ENCODE measurements around the gene ZNF784.

Gene ZNF784

GRCh38 chr19:55672418-55672817 is 48.1 kb upstream of the ZNF784 start:
- Histone ChIP-seq H3K4me1 (ENCODE audit: control insufficient read depth, low read length) (peaks cover 47% of the 10 kb centered on the region), H3K27ac (ENCODE audit: low read depth, low read length) (peak overlapping the region; percentile 6; the same call in 1 of the 2 replicates), H3K27me3 (ENCODE audit: control insufficient read depth, low read length) (no peaks in the 10 kb centered on the region), H3K9me3 (ENCODE audit: control insufficient read depth, insufficient read depth, low read length) (no peaks in the 10 kb centered on the region), H4K20me1 (ENCODE audit: control insufficient read depth, insufficient read depth, low read depth, low read length) (peaks cover 12% of the 10 kb centered on the region), H3K4me3 (ENCODE audit: low read length) (no peak overlapping the region), H3F3A (ENCODE audit: control insufficient read depth, insufficient read depth) (peaks cover 41% of the 10 kb centered on the region), H3K4me2 (ENCODE audit: low read length) (no peak overlapping the region), H3K9me2 (replicated peaks; ENCODE audit: control insufficient read depth, low read length) (no peaks in the 10 kb centered on the region), H3K36me3 (ENCODE audit: control insufficient read depth, low read length) (peaks cover 85% of the 10 kb centered on the region), H3K79me2 (ENCODE audit: control insufficient read depth, low read length) (peaks cover 93% of the 10 kb centered on the region)
- TF ChIP-seq EZH2phosphoT487 (IDR thresholded peaks at IDR 0.05; ENCODE audit: borderline replicate concordance, low read length) = no peak
- TF ChIP-seq, protein P1, sequence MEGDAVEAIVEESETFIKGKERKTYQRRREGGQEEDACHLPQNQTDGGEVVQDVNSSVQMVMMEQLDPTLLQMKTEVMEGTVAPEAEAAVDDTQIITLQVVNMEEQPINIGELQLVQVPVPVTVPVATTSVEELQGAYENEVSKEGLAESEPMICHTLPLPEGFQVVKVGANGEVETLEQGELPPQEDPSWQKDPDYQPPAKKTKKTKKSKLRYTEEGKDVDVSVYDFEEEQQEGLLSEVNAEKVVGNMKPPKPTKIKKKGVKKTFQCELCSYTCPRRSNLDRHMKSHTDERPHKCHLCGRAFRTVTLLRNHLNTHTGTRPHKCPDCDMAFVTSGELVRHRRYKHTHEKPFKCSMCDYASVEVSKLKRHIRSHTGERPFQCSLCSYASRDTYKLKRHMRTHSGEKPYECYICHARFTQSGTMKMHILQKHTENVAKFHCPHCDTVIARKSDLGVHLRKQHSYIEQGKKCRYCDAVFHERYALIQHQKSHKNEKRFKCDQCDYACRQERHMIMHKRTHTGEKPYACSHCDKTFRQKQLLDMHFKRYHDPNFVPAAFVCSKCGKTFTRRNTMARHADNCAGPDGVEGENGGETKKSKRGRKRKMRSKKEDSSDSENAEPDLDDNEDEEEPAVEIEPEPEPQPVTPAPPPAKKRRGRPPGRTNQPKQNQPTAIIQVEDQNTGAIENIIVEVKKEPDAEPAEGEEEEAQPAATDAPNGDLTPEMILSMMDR (IDR thresholded peaks at IDR 0.05; ENCODE audit: low read depth, low read length, poor library complexity, severe bottlenecking) = no peak

GRCh38 chr19:55671054-55671378 is 46.6 kb upstream of the ZNF784 start:
- Histone ChIP-seq H3K9me2 (replicated peaks; ENCODE audit: control insufficient read depth, low read length) (no peaks in the 10 kb centered on the region), H3K4me3 (ENCODE audit: low read length) (no peak overlapping the region), H3F3A (ENCODE audit: control insufficient read depth, insufficient read depth) (peaks cover 31% of the 10 kb centered on the region), H4K20me1 (ENCODE audit: control insufficient read depth, insufficient read depth, low read depth, low read length) (peaks cover 26% of the 10 kb centered on the region), H3K79me2 (ENCODE audit: control insufficient read depth, low read length) (peaks cover 93% of the 10 kb centered on the region), H3K4me1 (ENCODE audit: control insufficient read depth, low read length) (peaks cover 35% of the 10 kb centered on the region), H3K36me3 (ENCODE audit: control insufficient read depth, low read length) (peaks cover 85% of the 10 kb centered on the region), H3K9me3 (ENCODE audit: control insufficient read depth, insufficient read depth, low read length) (no peaks in the 10 kb centered on the region), H3K4me2 (ENCODE audit: low read length) (no peak overlapping the region), H3K27ac (ENCODE audit: low read depth, low read length) (no peak overlapping the region), H3K27me3 (ENCODE audit: control insufficient read depth, low read length) (no peaks in the 10 kb centered on the region)
- TF ChIP-seq EZH2phosphoT487 (IDR thresholded peaks at IDR 0.05; ENCODE audit: borderline replicate concordance, low read length) = no peak
- TF ChIP-seq, protein P1 (IDR thresholded peaks at IDR 0.05; ENCODE audit: low read depth, low read length, poor library complexity, severe bottlenecking) = no peak

DNA sequence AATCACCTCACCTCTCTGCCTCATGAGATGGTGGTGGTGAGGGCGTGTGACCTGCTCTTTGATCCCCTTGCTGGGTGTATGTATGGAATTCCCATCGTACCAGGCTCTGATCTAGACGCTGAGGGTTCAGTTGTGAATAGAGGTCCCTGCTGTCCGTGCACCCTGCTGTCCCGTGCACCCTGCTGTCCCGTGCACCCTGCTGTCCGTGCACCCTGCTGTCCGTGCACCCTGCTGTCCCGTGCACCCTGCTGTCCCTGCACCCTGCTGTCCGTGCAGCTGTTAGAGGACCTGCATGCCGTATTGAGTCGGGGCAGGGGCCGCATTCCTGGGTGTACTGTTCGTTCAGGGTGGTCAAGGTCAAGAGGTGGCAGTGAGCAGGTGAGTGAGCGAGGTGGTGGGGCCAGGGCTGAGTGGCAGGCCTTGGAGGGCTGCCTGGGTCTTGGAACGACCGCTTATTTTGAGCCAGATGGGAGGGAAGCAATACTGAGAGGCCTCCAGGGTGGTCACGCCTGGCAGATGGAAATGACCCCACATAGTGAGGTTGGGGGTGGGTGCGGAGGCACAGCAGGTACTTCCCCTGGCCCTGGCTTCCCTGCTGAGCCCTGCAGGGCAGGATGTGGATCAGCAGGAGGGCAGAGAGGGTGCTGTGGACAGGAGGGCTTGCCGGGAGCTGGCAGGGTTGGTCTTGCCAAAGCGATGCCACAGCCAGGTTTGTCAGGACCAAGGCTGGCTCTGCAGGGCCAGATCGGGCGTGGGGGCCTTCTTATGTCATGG is 46.1 kb upstream of the ZNF784 start:
- Histone ChIP-seq H3K27me3 (ENCODE audit: control insufficient read depth, low read length) (no peaks in the 10 kb centered on the region), H3K9me2 (replicated peaks; ENCODE audit: control insufficient read depth, low read length) (no peaks in the 10 kb centered on the region), H3K4me1 (ENCODE audit: control insufficient read depth, low read length) (peaks cover 35% of the 10 kb centered on the region), H3K4me3 (ENCODE audit: low read length) (no peak overlapping the region), H3K27ac (ENCODE audit: low read depth, low read length) (no peak overlapping the region), H3K79me2 (ENCODE audit: control insufficient read depth, low read length) (peaks cover 93% of the 10 kb centered on the region), H3K9me3 (ENCODE audit: control insufficient read depth, insufficient read depth, low read length) (no peaks in the 10 kb centered on the region), H4K20me1 (ENCODE audit: control insufficient read depth, insufficient read depth, low read depth, low read length) (peaks cover 26% of the 10 kb centered on the region), H3F3A (ENCODE audit: control insufficient read depth, insufficient read depth) (peaks cover 31% of the 10 kb centered on the region), H3K4me2 (ENCODE audit: low read length) (0 out of 2 replicates have a peak overlapping the region, but pooled peaks have one; percentile 4), H3K36me3 (ENCODE audit: control insufficient read depth, low read length) (peaks cover 85% of the 10 kb centered on the region)
- TF ChIP-seq EZH2phosphoT487 (IDR thresholded peaks at IDR 0.05; ENCODE audit: borderline replicate concordance, low read length) = no peak
- TF ChIP-seq, protein P1 (IDR thresholded peaks at IDR 0.05; ENCODE audit: low read depth, low read length, poor library complexity, severe bottlenecking) = no peak

All from DOHH2 (cell line).